Measurements from ENCODE around the gene RUFY1. TPM values are rescaled to one million over a fixed set of nuclear protein-coding genes. Genes with fewer than 3 reads are reported as not detected.

The RUFY1 gene
- total RNA-seq, 1 experiment from 2014 or later: 63.9 TPM

DNA sequence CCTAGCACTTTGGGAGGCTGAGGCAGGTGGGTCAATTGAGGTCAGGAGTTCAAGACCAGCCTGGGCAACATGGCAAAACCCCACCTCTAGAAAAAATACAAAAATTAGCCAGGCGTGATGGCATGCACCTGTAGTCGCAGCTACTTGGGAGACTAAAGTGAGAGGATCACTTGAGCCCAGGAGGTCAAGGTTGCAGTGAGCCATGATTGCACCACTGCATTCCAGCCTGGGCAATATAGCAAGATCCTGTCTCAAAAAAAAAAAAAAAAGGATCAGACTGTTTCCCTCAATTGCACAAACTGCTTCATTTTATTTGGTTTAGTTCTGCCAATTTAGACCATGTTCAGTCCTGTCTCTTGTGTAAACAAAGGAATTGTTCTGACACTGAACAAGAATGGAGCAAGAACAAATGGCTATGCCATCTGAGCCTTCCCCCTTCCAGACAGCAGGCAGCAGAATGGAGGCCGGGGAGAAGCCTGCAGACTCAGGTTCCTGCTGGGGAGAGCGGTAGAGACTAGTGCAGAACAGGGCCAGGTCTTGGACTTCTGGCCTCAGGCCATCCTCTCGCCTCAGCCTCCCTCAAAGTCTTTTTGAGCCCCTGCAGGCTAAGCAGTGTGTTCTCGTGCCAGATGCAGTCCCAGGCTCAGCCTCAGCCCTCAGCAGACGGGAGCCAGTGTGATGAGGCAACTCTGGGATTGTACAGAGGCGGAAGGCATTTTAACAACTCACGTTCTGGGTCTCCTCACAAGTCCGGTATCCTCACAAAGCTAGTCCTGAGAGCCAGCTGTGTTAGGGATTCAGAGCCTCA lies 54.9 kb downstream of the RUFY1 start:
- H3K79me2 ChIP-seq (ENCODE audit: low read depth): no peaks in the 10 kb centered on the region
- no peaks in the 10 kb centered on the region for H3K9me2 ChIP-seq (ENCODE audit: insufficient read depth)
- no peak overlapping the region for H3K4me2 ChIP-seq
- ChIA-PET CTCF (no interaction called here), POLR2A (ENCODE audit: unreplicated experiment) (no interaction called here)
- H3K27ac ChIP-seq: no peak overlapping the region
- DNase-seq: no peak
- no peak overlapping the region for H2AFZ ChIP-seq
- peaks cover 24% of the 10 kb centered on the region for H4K20me1 ChIP-seq (ENCODE audit: insufficient read depth)
- TF ChIP-seq EZH2 (IDR thresholded peaks at IDR 0.05; ENCODE audit: low read depth): no peak
- TF ChIP-seq, protein P1, sequence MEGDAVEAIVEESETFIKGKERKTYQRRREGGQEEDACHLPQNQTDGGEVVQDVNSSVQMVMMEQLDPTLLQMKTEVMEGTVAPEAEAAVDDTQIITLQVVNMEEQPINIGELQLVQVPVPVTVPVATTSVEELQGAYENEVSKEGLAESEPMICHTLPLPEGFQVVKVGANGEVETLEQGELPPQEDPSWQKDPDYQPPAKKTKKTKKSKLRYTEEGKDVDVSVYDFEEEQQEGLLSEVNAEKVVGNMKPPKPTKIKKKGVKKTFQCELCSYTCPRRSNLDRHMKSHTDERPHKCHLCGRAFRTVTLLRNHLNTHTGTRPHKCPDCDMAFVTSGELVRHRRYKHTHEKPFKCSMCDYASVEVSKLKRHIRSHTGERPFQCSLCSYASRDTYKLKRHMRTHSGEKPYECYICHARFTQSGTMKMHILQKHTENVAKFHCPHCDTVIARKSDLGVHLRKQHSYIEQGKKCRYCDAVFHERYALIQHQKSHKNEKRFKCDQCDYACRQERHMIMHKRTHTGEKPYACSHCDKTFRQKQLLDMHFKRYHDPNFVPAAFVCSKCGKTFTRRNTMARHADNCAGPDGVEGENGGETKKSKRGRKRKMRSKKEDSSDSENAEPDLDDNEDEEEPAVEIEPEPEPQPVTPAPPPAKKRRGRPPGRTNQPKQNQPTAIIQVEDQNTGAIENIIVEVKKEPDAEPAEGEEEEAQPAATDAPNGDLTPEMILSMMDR (conservative IDR thresholded peaks at IDR 0.05): no peak
- peaks cover 38% of the 10 kb centered on the region for H3F3A ChIP-seq (ENCODE audit: insufficient read depth, low read depth)
- no peak overlapping the region for H3K4me3 ChIP-seq
- BruUV-seq (replicated peaks): no TSS peak
- H3K9me3 ChIP-seq (ENCODE audit: insufficient read depth, low read depth): no peaks in the 10 kb centered on the region
- no peaks in the 10 kb centered on the region for H3K27me3 ChIP-seq (ENCODE audit: insufficient read depth, low read depth)
- no peaks in the 10 kb centered on the region for H3K4me1 ChIP-seq (replicated peaks; ENCODE audit: insufficient read depth)
- peaks cover 5% of the 10 kb centered on the region for H3K36me3 ChIP-seq (ENCODE audit: low read depth)
- intact Hi-C loops (cut with micrococcal nuclease; ENCODE audit: unreplicated experiment): no loop called here

DNA sequence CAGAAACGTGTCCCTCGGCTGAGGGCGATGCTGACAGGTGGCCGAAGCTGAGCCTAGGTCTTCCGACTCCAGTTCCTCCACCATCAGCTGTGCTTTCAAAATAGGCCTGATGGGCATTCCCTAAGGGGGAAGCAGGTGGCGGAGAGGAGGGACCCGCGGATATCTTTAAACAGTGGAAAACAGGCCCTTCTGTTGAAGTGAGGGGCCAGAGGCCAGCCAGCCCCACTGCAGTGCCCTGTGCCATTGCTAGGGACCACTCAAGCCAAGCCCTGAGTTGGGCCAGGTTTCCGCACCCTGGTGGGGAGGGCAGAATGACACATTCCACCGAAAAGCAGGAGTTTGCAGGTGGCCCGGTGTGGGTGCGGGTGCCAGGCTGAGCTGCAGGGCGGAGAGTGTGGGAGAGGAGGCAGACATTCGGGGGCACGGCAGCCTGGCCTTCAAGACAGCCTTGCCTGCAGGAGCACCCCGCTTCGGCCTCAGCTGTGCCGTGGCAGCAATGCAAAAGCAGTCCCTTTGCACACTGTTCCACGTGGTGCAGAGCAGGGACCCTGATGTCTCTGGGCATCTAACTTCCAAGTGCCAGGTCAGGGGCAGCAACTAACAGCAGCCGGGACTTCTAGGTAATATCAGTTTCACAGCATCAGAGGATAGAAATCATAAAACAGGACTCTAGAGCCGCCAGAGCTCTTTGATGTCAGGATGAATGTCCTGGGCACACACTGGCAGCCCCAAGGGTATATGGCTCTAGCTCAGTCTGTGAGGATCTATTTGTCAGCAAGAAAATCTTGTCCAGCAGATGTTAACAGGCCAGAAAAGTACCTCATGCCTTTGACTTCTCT lies 55.9 kb downstream of the RUFY1 start:
- no peaks in the 10 kb centered on the region for H3K27me3 ChIP-seq (ENCODE audit: insufficient read depth, low read depth)
- H3K4me2 ChIP-seq: no peak overlapping the region
- no peak for DNase-seq
- H3K27ac ChIP-seq: no peak overlapping the region
- H3K79me2 ChIP-seq (ENCODE audit: low read depth): no peaks in the 10 kb centered on the region
- H2AFZ ChIP-seq: no peak overlapping the region
- POLR2A ChIA-PET (ENCODE audit: unreplicated experiment): interaction anchor here (0.5 to 0.6 kb wide), 3 partner anchors 37 to 370 kb away, joined by 3 to 11 read pairs (median 3); no protein-coding TSS in a partner anchor
- H4K20me1 ChIP-seq (ENCODE audit: insufficient read depth): peaks cover 34% of the 10 kb centered on the region
- H3K4me1 ChIP-seq (replicated peaks; ENCODE audit: insufficient read depth): no peaks in the 10 kb centered on the region
- CTCF ChIA-PET: interaction anchor here (0.5 kb wide), 1 partner anchor 213 kb away, joined by 6 read pairs; no protein-coding TSS in a partner anchor
- no TSS peak for BruUV-seq (replicated peaks)
- intact Hi-C loops (cut with micrococcal nuclease; ENCODE audit: unreplicated experiment): no loop called here
- peaks cover 15% of the 10 kb centered on the region for H3K36me3 ChIP-seq (ENCODE audit: low read depth)
- H3K4me3 ChIP-seq: no peak overlapping the region
- H3K9me2 ChIP-seq (ENCODE audit: insufficient read depth): no peaks in the 10 kb centered on the region
- TF ChIP-seq EZH2 (IDR thresholded peaks at IDR 0.05; ENCODE audit: low read depth): no peak
- TF ChIP-seq, protein P1 (conservative IDR thresholded peaks at IDR 0.05): no peak
- H3F3A ChIP-seq (ENCODE audit: insufficient read depth, low read depth): peaks cover 48% of the 10 kb centered on the region
- no peaks in the 10 kb centered on the region for H3K9me3 ChIP-seq (ENCODE audit: insufficient read depth, low read depth)

DNA sequence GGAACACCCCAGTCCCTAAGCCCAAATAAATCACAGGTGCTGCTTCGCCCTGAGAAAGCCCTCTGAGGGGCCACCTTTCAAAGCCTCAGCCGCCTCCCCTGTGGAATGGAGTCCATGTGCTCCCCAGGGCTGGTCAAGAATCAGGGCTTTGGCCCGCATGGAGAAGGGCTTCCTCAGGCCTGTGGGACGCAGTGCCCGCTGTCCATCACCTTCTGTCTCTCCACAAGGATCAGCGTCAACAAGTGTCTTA lies 56.5 kb downstream of the RUFY1 start:
- intact Hi-C loops (cut with micrococcal nuclease; ENCODE audit: unreplicated experiment): no loop called here
- H3K27ac ChIP-seq: no peak overlapping the region
- H2AFZ ChIP-seq: no peak overlapping the region
- no peak for TF ChIP-seq EZH2 (IDR thresholded peaks at IDR 0.05; ENCODE audit: low read depth)
- TF ChIP-seq, protein P1 (conservative IDR thresholded peaks at IDR 0.05): no peak
- H3K79me2 ChIP-seq (ENCODE audit: low read depth): no peaks in the 10 kb centered on the region
- BruUV-seq (replicated peaks): no TSS peak
- H3F3A ChIP-seq (ENCODE audit: insufficient read depth, low read depth): peaks cover 54% of the 10 kb centered on the region
- no peak overlapping the region for H3K4me3 ChIP-seq
- DNase-seq: no peak
- peaks cover 20% of the 10 kb centered on the region for H3K36me3 ChIP-seq (ENCODE audit: low read depth)
- peaks cover 40% of the 10 kb centered on the region for H4K20me1 ChIP-seq (ENCODE audit: insufficient read depth)
- ChIA-PET POLR2A (ENCODE audit: unreplicated experiment) (interaction anchor here (0.5 to 0.6 kb wide), 3 partner anchors 21 to 253 kb away, joined by 3 to 6 read pairs (median 3); no protein-coding TSS in a partner anchor), CTCF (interaction anchor here (0.5 kb wide), 1 partner anchor 213 kb away, joined by 6 read pairs; no protein-coding TSS in a partner anchor)
- H3K9me2 ChIP-seq (ENCODE audit: insufficient read depth): no peaks in the 10 kb centered on the region
- no peaks in the 10 kb centered on the region for H3K4me1 ChIP-seq (replicated peaks; ENCODE audit: insufficient read depth)
- no peaks in the 10 kb centered on the region for H3K27me3 ChIP-seq (ENCODE audit: insufficient read depth, low read depth)
- no peaks in the 10 kb centered on the region for H3K9me3 ChIP-seq (ENCODE audit: insufficient read depth, low read depth)
- no peak overlapping the region for H3K4me2 ChIP-seq

Measured in PC-9 (cell line).